Epithelial cell of esophagus (primary cell): ENCODE results near the gene PARD6G.

Experiments used
- DNase-seq: peaks from one replicate; pipeline ENCODE4 v3.0.0; 2010; ENCODE audit warnings: low read depth
- H3K4me3 ChIP-seq: 2 replicates; pipeline ENCODE4 v1.5.1; 2011; ENCODE audit warnings: mild to moderate bottlenecking, low read length, control low read depth
- CTCF ChIP-seq: IDR thresholded peaks from 2 replicates; pipeline ENCODE4 v1.5.1; 2011; ENCODE audit warnings: low read depth, mild to moderate bottlenecking, low read length, control low read depth, inconsistent platforms; ENCODE audit not compliant: insufficient read depth; ENCODE audit errors: missing control alignments

The PARD6G gene

GRCh38 chr18:80124131-80124530 lies 123.2 kb downstream of the PARD6G start:
- H3K4me3 ChIP-seq = no peak overlapping the region
- peak; percentile 78 for DNase-seq
- TF ChIP-seq CTCF = no peak

GRCh38 chr18:80120932-80121331 lies 126.4 kb downstream of the PARD6G start:
- H3K4me3 ChIP-seq = no peak overlapping the region
- no peak for TF ChIP-seq CTCF
- DNase-seq = no peak

GRCh38 chr18:80119111-80119510 lies 128.2 kb downstream of the PARD6G start:
- DNase-seq = no peak
- H3K4me3 ChIP-seq = no peak overlapping the region
- TF ChIP-seq CTCF = no peak

GRCh38 chr18:80115035-80115434 lies 132.3 kb downstream of the PARD6G start:
- TF ChIP-seq CTCF = no peak
- no peak overlapping the region for H3K4me3 ChIP-seq
- DNase-seq = no peak

GRCh38 chr18:80112624-80113248 lies 134.6 kb downstream of the PARD6G start:
- TF ChIP-seq CTCF = no peak
- no peak overlapping the region for H3K4me3 ChIP-seq
- DNase-seq = no peak

GRCh38 chr18:80109676-80110078 lies 137.6 kb downstream of the PARD6G start:
- no peak for TF ChIP-seq CTCF
- peak overlapping the region; percentile 67 for H3K4me3 ChIP-seq
- peak; percentile 53 for DNase-seq
